ENCODE measurements around the gene GNAS.

GRCh38 chr20:58950603-58951002, 98.1 kb downstream of the GNAS start:
- TF ChIP-seq POLR2A (IDR thresholded peaks at IDR 0.05; ENCODE audit: low read depth, low read length) = no peak
- TF ChIP-seq POLR2AphosphoS5 (IDR thresholded peaks at IDR 0.05; ENCODE audit: low read depth, low read length) = no peak
- no peak for TF ChIP-seq TAF1 (IDR thresholded peaks at IDR 0.05; ENCODE audit: low read depth, low read length)
- no peak for TF ChIP-seq PAX5 (IDR thresholded peaks at IDR 0.05; ENCODE audit: insufficient read depth, low read length, severe bottlenecking)
- TF ChIP-seq POU2F2 (IDR thresholded peaks at IDR 0.05; ENCODE audit: low read depth, low read length) = no peak
- no peak for TF ChIP-seq SPI1 (IDR thresholded peaks at IDR 0.05; ENCODE audit: low read depth, low read length)

Data from GM12891 (cell line).